HFF-Myc (cell line): ENCODE measurements around the gene CRIM1.

Experiments
- DNase-seq: peaks from one replicate; pipeline ENCODE4 v3.0.0-alpha.2; 2011; ENCODE audit warnings: low read depth; ENCODE audit errors: extremely low read depth
- H3K4me3 ChIP-seq: replicated peaks from 2 replicates; pipeline ENCODE4 v1.5.1; 2011; ENCODE audit warnings: low read depth, mild to moderate bottlenecking, control low read depth, low read length
- CTCF ChIP-seq: IDR thresholded peaks from 2 replicates; pipeline ENCODE4 v1.5.1; 2012; ENCODE audit warnings: mild to moderate bottlenecking, low read depth, low read length, control low read depth; ENCODE audit errors: missing control alignments

The CRIM1 gene

GRCh38 chr2:36376319-36376765 is 20.8 kb downstream of the CRIM1 start:
- DNase-seq: no peak
- no peak overlapping the region for H3K4me3 ChIP-seq
- TF ChIP-seq CTCF: no peak

- H3K4me3 ChIP-seq: no peak overlapping the region
- no peak for DNase-seq
- no peak for TF ChIP-seq CTCF
These were observed 21.6 kb downstream of the CRIM1 start for GRCh38 chr2:36376992-36377738.

- no peak overlapping the region for H3K4me3 ChIP-seq
- DNase-seq: no peak
- TF ChIP-seq CTCF: no peak
These were observed 24.3 kb downstream of the CRIM1 start for GRCh38 chr2:36379710-36380448.

- DNase-seq: no peak
- TF ChIP-seq CTCF: no peak
- H3K4me3 ChIP-seq: no peak overlapping the region
These were observed 25.3 kb downstream of the CRIM1 start for GRCh38 chr2:36380624-36381481.

- DNase-seq: no peak
- no peak for TF ChIP-seq CTCF
- H3K4me3 ChIP-seq: no peak overlapping the region
These were observed 26.4 kb downstream of the CRIM1 start for GRCh38 chr2:36381993-36382392.

- no peak overlapping the region for H3K4me3 ChIP-seq
- no peak for DNase-seq
- no peak for TF ChIP-seq CTCF
These were observed 26.9 kb downstream of the CRIM1 start for GRCh38 chr2:36382472-36382871.
